OCI-LY7 (cell line): ENCODE results near the gene ANO1. TPM values are rescaled to one million over a fixed set of nuclear protein-coding genes. Genes with fewer than 3 reads are reported as not detected.

Experiments
- BruUV-seq: library from RNA; stranded (reverse); fragments of 400-500 nt; replicated peaks from 2 replicates; lab custom pipeline; 2021; lab: Mats Ljungman, UMichigan
- CTCF ChIA-PET: fragments of 300-600 bp; sonication (Branson Sonifier 250); formaldehyde crosslinking; loops from one replicate; lab custom pipeline; 2022; ENCODE audit warnings: antibody characterized with exemption; ENCODE audit not compliant: unreplicated experiment; lab: Charles Lee
- POLR2A ChIA-PET: fragments of 300-600 bp; sonication (Branson Sonifier 250); formaldehyde crosslinking; loops from one replicate; lab custom pipeline; 2022; ENCODE audit warnings: antibody characterized with exemption; lab: Charles Lee
- DNase-seq: peaks from one replicate; pipeline ENCODE4 v3.0.0-alpha.2; 2015; ENCODE audit warnings: low spot score
- H2AFZ ChIP-seq: fragments of 200-600 bp; sonication (generic), shearing (Covaris generic); 2 replicates; pipeline ENCODE4 v1.6.1; 2014; ENCODE audit warnings: mild to moderate bottlenecking, antibody characterized with exemption, low read length, moderate library complexity
- H3K27ac ChIP-seq: fragments of 200-600 bp; sonication (generic); 2 replicates; pipeline ENCODE4 v1.5.1; 2014; ENCODE audit warnings: mixed run types, low read depth, mild to moderate bottlenecking, moderate library complexity, low read length, inconsistent platforms; ENCODE audit not compliant: poor library complexity, severe bottlenecking
- H3K36me3 ChIP-seq: fragments of 200-600 bp; sonication (generic); 2 replicates; pipeline ENCODE4 v1.6.1; 2014; ENCODE audit warnings: mild to moderate bottlenecking, antibody characterized with exemption, low read length, moderate library complexity, mixed read lengths; ENCODE audit not compliant: insufficient read depth
- H3K4me1 ChIP-seq: fragments of 200-600 bp; sonication (generic); 2 replicates; pipeline ENCODE4 v1.5.1; 2014; ENCODE audit warnings: mild to moderate bottlenecking, low read length; ENCODE audit not compliant: insufficient read depth, poor library complexity, severe bottlenecking
- H3K4me2 ChIP-seq: fragments of 200-600 bp; sonication (generic); 2 replicates; pipeline ENCODE4 v1.6.1; 2014; ENCODE audit warnings: mild to moderate bottlenecking, low read length
- H3K4me3 ChIP-seq: fragments of 200-600 bp; sonication (generic); 2 replicates; pipeline ENCODE4 v1.5.1; 2014; ENCODE audit warnings: mild to moderate bottlenecking, low read depth, low read length; ENCODE audit not compliant: poor library complexity, severe bottlenecking
- H3K79me2 ChIP-seq: fragments of 200-600 bp; sonication (generic); 2 replicates; pipeline ENCODE4 v1.6.1; 2016; ENCODE audit warnings: low read depth, mild to moderate bottlenecking, low read length, moderate library complexity, mixed read lengths; ENCODE audit not compliant: insufficient read depth
- H3K9me2 ChIP-seq: fragments of 200-600 bp; sonication (generic); 2 replicates; pipeline ENCODE4 v1.6.1; 2016; ENCODE audit warnings: mild to moderate bottlenecking, low read length, mixed read lengths; ENCODE audit not compliant: insufficient read depth
- H3K9me3 ChIP-seq: fragments of 200-600 bp; sonication (generic); 2 replicates; pipeline ENCODE4 v1.6.1; 2014; ENCODE audit warnings: mild to moderate bottlenecking, mixed run types, low read length, mixed read lengths
- H4K20me1 ChIP-seq: fragments of 200-600 bp; sonication (generic); 2 replicates; pipeline ENCODE4 v1.6.1; 2014; ENCODE audit warnings: mild to moderate bottlenecking, antibody characterized with exemption, low read length, moderate library complexity, mixed read lengths; ENCODE audit not compliant: insufficient read depth
- EZH2phosphoT487 ChIP-seq: fragments of 200-600 bp; sonication (generic); IDR thresholded peaks from 2 replicates; pipeline ENCODE4 v1.6.1; 2018; ENCODE audit warnings: low read depth, borderline replicate concordance, mild to moderate bottlenecking, mixed run types, antibody characterized with exemption, low read length, moderate library complexity, mixed read lengths
- intact Hi-C: fragments of 100-400 bp; cut with micrococcal nuclease; formaldehyde crosslinking; loops from one replicate; pipeline ENCODE4 v1.10.0; 2022; ENCODE audit not compliant: unreplicated experiment
- total RNA-seq, 2 experiments: library from RNA; depleted of rRNA in 1 of 2; stranded (reverse); fragments of >200 nt in 1 of 2; shearing (Covaris generic) in 1 of 2; gene quantifications; 2 replicates each; pipeline ENCODE4 v1.2.3, GENCODE V29; 2014 to 2022
- TF ChIP-seq, protein P1 (sequence below): fragments of 200-600 bp; sonication (generic); conservative IDR thresholded peaks from 2 replicates; pipeline ENCODE4 v1.5.1; 2014; ENCODE audit warnings: mild to moderate bottlenecking, antibody characterized with exemption, low read length, moderate library complexity, mixed read lengths

ANO1 gene
- total RNA-seq, 2 experiments from 2014 or later: not detected

DNA sequence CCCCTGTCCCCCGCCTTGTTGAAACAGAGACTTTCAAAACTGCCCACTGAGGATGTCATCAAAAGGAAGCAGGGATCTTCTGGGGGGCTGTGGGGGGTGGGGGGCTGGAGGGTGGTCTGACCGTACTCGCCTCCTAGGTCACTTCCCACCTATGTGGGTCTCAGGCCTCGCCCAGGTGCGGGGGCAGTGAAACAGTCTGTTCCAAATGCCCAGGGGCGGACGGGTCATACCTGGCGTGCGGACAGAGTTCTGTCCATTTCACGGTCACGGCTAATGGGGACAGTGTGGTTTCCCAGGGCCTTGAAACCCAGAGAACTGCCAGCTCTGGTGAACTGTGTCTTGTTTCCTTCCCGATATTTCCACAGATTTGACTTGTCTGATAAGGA lies 27.2 kb downstream of the ANO1 start:
- BruUV-seq: no TSS peak

DNA sequence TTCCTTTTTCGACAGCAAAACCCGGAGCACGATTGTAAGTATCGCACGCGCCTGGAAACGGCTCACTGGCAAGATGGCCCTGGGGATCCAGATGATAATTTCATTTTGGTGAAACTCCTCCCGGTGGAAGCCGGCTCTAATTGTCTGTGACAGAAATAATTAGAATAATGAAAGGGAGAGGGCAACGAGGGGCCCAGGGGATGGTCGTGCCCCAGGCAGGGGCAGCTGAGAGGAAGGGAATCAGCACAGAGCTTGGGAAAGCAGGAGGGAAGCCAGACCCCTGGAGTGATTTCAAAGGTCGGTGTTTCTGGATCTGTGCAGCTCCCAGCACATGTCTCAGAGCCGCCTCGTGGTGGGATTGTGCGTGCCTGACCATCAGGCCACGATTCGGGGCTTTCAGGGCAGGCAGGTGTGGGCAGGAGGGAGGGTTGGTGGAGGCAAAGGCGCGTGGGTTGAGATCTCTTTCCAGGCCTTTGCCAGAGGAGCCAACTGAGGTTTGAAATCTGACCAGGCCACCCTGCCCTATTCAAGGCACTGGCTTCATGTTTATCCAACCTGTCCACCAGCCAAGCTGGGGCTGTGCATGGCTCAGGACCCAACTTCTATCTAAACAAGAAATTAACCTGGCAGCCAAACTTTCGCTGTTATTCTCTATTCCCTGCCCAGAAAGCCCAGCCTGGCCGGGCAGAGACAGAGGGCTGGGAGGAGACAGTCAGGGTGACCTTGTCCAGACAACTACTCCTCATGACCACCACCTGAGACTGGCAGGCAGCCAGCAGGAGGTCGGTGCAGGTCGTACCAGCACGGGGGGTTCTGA lies 27.8 kb downstream of the ANO1 start:
- no peaks in the 10 kb centered on the region for H3K9me2 ChIP-seq
- POLR2A ChIA-PET: no interaction called here
- no peak overlapping the region for H3K4me3 ChIP-seq
- CTCF ChIA-PET: no interaction called here
- no peaks in the 10 kb centered on the region for H3K9me3 ChIP-seq
- DNase-seq: no peak
- no peaks in the 10 kb centered on the region for H3K79me2 ChIP-seq
- TF ChIP-seq EZH2phosphoT487: no peak
- TF ChIP-seq, protein P1, sequence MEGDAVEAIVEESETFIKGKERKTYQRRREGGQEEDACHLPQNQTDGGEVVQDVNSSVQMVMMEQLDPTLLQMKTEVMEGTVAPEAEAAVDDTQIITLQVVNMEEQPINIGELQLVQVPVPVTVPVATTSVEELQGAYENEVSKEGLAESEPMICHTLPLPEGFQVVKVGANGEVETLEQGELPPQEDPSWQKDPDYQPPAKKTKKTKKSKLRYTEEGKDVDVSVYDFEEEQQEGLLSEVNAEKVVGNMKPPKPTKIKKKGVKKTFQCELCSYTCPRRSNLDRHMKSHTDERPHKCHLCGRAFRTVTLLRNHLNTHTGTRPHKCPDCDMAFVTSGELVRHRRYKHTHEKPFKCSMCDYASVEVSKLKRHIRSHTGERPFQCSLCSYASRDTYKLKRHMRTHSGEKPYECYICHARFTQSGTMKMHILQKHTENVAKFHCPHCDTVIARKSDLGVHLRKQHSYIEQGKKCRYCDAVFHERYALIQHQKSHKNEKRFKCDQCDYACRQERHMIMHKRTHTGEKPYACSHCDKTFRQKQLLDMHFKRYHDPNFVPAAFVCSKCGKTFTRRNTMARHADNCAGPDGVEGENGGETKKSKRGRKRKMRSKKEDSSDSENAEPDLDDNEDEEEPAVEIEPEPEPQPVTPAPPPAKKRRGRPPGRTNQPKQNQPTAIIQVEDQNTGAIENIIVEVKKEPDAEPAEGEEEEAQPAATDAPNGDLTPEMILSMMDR: no peak
- no TSS peak for BruUV-seq
- H2AFZ ChIP-seq: no peak overlapping the region
- no peak overlapping the region for H3K27ac ChIP-seq
- H4K20me1 ChIP-seq: no peaks in the 10 kb centered on the region
- H3K4me2 ChIP-seq: no peak overlapping the region
- intact Hi-C loops: no loop called here
- no peaks in the 10 kb centered on the region for H3K36me3 ChIP-seq
- no peaks in the 10 kb centered on the region for H3K4me1 ChIP-seq

More for the DNA sequence above, 27.2 kb downstream of the ANO1 start:
- no peaks in the 10 kb centered on the region for H4K20me1 ChIP-seq
- no peak overlapping the region for H3K4me2 ChIP-seq
- H2AFZ ChIP-seq: no peak overlapping the region
- no peaks in the 10 kb centered on the region for H3K79me2 ChIP-seq
- no peaks in the 10 kb centered on the region for H3K36me3 ChIP-seq
- H3K9me2 ChIP-seq: no peaks in the 10 kb centered on the region
- ChIA-PET POLR2A (no interaction called here), CTCF (no interaction called here)
- H3K4me1 ChIP-seq: no peaks in the 10 kb centered on the region
- intact Hi-C loops: no loop called here
- no peak for DNase-seq
- no peaks in the 10 kb centered on the region for H3K9me3 ChIP-seq
- H3K4me3 ChIP-seq: no peak overlapping the region
- TF ChIP-seq EZH2phosphoT487: no peak
- TF ChIP-seq, protein P1: no peak
- no peak overlapping the region for H3K27ac ChIP-seq

DNA sequence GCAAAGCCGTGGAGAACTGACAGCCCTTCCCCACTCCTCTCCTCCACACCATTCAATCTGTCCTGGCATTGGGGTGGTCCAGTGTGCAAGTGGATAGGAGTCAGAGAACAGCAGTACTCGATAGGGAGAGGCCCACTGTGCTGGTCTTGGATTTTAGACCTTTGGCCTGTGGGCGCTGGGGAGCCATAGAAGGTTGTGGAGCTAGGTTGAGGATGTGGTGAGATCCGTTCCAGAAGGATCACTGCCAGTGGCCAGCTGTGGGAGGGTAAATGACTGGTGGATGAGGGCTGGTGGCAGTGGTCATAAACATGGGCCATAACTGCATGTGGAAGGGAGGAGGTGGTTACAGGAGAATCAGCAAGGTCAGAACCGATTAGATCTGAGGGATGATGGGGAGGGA lies 28.6 kb downstream of the ANO1 start:
- TF ChIP-seq EZH2phosphoT487: no peak
- TF ChIP-seq, protein P1: no peak
- Histone ChIP-seq H3K4me3 (no peak overlapping the region), H2AFZ (no peak overlapping the region), H3K9me3 (no peaks in the 10 kb centered on the region), H4K20me1 (no peaks in the 10 kb centered on the region), H3K4me2 (no peak overlapping the region), H3K4me1 (no peaks in the 10 kb centered on the region), H3K9me2 (no peaks in the 10 kb centered on the region), H3K79me2 (no peaks in the 10 kb centered on the region), H3K36me3 (no peaks in the 10 kb centered on the region), H3K27ac (no peak overlapping the region)
- intact Hi-C loops: no loop called here
- CTCF ChIA-PET: no interaction called here
- POLR2A ChIA-PET: no interaction called here
- no TSS peak for BruUV-seq
- DNase-seq: no peak
